Measurements from ENCODE around the gene OR8J1.

GRCh38 chr11:56333156-56333555 lies 20.9 kb upstream of the OR8J1 start:
- TF ChIP-seq TCF7L2 (IDR thresholded peaks at IDR 0.05; ENCODE audit: low read depth, low read length) (no peak), CTCF (IDR thresholded peaks at IDR 0.05 in 2 of 3, conservative IDR thresholded peaks at IDR 0.05 in 1 of 3; ENCODE audit: insufficient read depth in 2 of 3, low read depth in 1 of 3, low read length in 3 of 3) (no peak), CHD4 (IDR thresholded peaks at IDR 0.05; ENCODE audit: insufficient read depth, insufficient replicate concordance, low read depth, low read length, poor library complexity, severe bottlenecking) (no peak), HDAC2 (IDR thresholded peaks at IDR 0.05) (no peak), POLR2AphosphoS5 (IDR thresholded peaks at IDR 0.05; ENCODE audit: control insufficient read depth, insufficient read depth, low read depth, low read length) (no peak), SIRT6 (IDR thresholded peaks at IDR 0.05; ENCODE audit: low read depth, low read length) (no peak), KLF13 (tag; IDR thresholded peaks at IDR 0.05; ENCODE audit: borderline replicate concordance, low read depth) (no peak), TEAD1 (CRISPR knock-in tag; IDR thresholded peaks at IDR 0.05) (no peak), EP300 (IDR thresholded peaks at IDR 0.05; ENCODE audit: low read length) (no peak), ZNF445 (CRISPR knock-in tag; IDR thresholded peaks at IDR 0.05; ENCODE audit: low read depth) (no peak), HCFC1 (IDR thresholded peaks at IDR 0.05; ENCODE audit: low read depth, low read length) (no peak), SIX5 (IDR thresholded peaks at IDR 0.05; ENCODE audit: borderline replicate concordance in 1 of 2, insufficient read depth in 1 of 2, low read depth in 1 of 2, low read length in 2 of 2) (no peak), PKNOX1 (IDR thresholded peaks at IDR 0.05) (no peak), MIER1 (IDR thresholded peaks at IDR 0.05; ENCODE audit: low read depth) (no peak)
